Measurements from ENCODE around the gene NR1H3. TPM values are rescaled to one million over a fixed set of nuclear protein-coding genes. Genes with fewer than 3 reads are reported as not detected.
"Not testable (repeated sequence)": the region's sequence is repeated elsewhere in the genome, so short reads cannot be mapped to it uniquely, and the experiment has no call there.

The NR1H3 gene
- total RNA-seq, 4 donors from 2014 or later = 14.5 to 21.0 (median 16.1) TPM

DNA sequence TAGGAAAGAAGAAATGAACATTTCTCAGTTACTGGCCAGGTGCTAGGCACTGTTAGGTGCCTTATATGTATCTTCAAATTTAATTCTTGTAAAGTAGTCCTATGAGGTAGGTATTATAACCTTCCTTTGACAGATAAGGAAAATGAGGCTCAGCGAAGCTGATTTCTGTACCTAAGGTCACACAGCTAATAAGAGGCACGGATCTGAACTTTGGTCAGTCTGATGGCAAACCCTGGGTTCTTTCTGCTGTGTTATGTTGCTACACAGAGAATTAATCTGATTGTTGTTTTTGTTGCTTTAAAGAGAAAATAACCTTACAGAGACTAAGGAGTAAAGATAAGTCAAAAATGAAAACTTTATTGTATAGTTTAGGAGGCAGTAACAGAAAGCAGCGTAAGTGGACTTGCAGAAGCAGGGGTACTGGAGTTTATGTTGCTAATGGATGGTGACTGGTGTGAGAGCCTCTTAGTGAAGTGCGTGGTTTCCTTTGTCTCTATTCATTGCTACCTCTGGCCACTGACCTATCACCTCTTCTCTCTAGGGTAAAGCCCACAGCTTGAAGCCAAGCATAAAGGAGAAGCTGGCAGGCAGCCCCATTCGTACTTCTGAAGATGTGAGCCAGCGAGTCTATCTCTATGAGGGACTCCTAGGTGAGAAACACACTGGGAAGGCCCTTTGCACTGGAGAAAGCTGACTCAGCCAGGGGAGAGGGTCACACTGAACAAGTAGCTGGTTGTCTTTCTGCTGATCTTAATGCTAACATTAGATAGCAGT, 50.4 kb downstream of the NR1H3 start:
- no peaks in the 10 kb centered on the region for H3K4me1 ChIP-seq
- TF ChIP-seq, protein P1, sequence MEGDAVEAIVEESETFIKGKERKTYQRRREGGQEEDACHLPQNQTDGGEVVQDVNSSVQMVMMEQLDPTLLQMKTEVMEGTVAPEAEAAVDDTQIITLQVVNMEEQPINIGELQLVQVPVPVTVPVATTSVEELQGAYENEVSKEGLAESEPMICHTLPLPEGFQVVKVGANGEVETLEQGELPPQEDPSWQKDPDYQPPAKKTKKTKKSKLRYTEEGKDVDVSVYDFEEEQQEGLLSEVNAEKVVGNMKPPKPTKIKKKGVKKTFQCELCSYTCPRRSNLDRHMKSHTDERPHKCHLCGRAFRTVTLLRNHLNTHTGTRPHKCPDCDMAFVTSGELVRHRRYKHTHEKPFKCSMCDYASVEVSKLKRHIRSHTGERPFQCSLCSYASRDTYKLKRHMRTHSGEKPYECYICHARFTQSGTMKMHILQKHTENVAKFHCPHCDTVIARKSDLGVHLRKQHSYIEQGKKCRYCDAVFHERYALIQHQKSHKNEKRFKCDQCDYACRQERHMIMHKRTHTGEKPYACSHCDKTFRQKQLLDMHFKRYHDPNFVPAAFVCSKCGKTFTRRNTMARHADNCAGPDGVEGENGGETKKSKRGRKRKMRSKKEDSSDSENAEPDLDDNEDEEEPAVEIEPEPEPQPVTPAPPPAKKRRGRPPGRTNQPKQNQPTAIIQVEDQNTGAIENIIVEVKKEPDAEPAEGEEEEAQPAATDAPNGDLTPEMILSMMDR (IDR thresholded peaks at IDR 0.05) = no peak
- no peak for TF ChIP-seq POLR2A (IDR thresholded peaks at IDR 0.05)
- TF ChIP-seq POLR2AphosphoS5 (IDR thresholded peaks at IDR 0.05) = no peak
- no peak for TF ChIP-seq EP300 (IDR thresholded peaks at IDR 0.05)
- no peak overlapping the region for H3K4me3 ChIP-seq
- peaks cover 0 to 6% (median 0%) of the 10 kb centered on the region in 3 donors for H3K9me3 ChIP-seq
- H3K27me3 ChIP-seq = no peaks in the 10 kb centered on the region
- no peak overlapping the region for H3K27ac ChIP-seq
- peaks cover 3 to 100% of the 10 kb centered on the region in 2 donors for H3K36me3 ChIP-seq
- 81 to 85% methylated on average over 3 to 6 of the region's 6 CpGs for WGBS, 2 donors (ENCODE audit: low coverage in 1 of 2)
- ATAC-seq = no peak

DNA sequence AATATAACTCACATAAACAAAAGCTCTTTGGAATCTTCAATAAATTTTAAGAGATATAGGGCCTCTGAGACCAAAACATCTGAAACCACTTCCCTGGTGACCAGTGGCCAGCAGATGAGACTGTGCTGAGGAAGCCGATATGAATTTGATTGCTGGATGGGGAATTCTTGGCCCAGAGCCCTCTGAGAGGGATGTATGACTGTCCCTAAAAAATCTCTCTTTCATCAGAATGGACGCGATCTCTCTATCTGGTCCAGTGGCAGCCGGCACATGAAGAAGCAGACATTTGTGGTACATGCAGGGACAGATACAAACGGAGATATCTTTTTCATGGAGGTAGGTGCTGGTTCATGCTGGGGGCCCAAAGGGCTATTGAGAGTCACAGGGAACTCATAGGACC, 57.2 kb downstream of the NR1H3 start:
- no peaks in the 10 kb centered on the region for H3K27me3 ChIP-seq
- H3K9me3 ChIP-seq = no peaks in the 10 kb centered on the region
- no peaks in the 10 kb centered on the region for H3K4me1 ChIP-seq
- H3K4me3 ChIP-seq = no peak overlapping the region
- WGBS, 2 donors (ENCODE audit: low coverage in 1 of 2) = 83 to 93% methylated on average over 4 to 5 of the region's 5 CpGs
- ATAC-seq = no peak
- H3K36me3 ChIP-seq = peaks cover 0 to 97% of the 10 kb centered on the region in 2 donors
- no peak for TF ChIP-seq POLR2A (IDR thresholded peaks at IDR 0.05)
- TF ChIP-seq, protein P1 (IDR thresholded peaks at IDR 0.05) = no peak
- TF ChIP-seq EP300 (IDR thresholded peaks at IDR 0.05) = no peak
- TF ChIP-seq POLR2AphosphoS5 (IDR thresholded peaks at IDR 0.05) = no peak
- no peak overlapping the region for H3K27ac ChIP-seq

DNA sequence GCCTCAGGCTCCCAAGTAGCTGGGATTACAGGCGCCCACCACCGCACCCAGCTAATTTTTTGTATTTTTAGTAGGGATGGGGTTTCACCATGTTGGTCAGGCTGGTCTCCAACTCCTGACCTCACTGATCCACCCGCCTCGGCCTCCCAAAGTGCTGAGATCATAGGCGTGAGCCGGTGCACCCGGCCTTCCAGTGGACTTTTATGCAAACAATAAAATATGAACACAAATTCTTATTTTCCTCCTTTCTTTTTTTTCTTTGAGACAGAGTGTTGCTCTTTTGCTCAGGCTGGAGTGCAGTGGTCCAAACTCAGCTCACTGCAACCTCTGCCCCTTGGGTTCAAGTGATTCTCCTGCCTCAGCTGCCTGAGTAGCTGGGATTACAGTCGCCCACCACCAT, 58.7 kb downstream of the NR1H3 start:
- H3K4me3 ChIP-seq, H3K27me3 ChIP-seq, H3K9me3 ChIP-seq, ATAC-seq, H3K27ac ChIP-seq, H3K4me1 ChIP-seq: not testable (repeated sequence)
- H3K36me3 ChIP-seq = peaks cover 0 to 82% of the 10 kb centered on the region in 2 donors
- 81% methylated on average over 7 of the region's 8 CpGs; no CpG with 5 or more reads in 1 of the 2 donors for WGBS, 2 donors (ENCODE audit: low coverage in 1 of 2)

GRCh38 chr11:47317064-47317828, 59.5 kb downstream of the NR1H3 start:
- whole genome bisulfite sequencing, 2 donors (ENCODE audit: low coverage in 1 of 2) = 75 to 77% methylated on average over 3 to 5 of the region's 5 CpGs
- peaks cover 0 to 75% of the 10 kb centered on the region in 2 donors for H3K36me3 ChIP-seq

DNA sequence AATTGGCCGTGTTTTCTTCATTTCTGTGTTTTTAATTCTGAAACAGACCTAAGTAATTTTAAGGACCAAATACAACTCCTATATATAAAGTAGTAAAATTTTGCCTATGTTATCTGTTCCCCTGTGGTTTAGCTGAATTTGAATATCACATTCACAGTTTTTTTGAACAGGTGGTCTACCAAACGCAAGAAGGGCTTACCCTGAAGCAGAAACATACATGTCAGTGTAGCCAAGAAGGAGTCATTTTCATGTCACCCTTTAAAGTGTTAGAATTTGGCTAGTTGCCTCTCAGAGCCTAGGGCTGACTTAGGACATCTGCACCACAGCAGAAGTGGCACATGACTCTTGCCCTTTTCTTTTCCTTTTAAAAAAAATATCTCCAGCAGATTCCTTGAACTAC, 60.4 kb downstream of the NR1H3 start:
- H3K4me3 ChIP-seq = no peak overlapping the region
- no peak overlapping the region for H3K27ac ChIP-seq
- ATAC-seq = no peak
- no peaks in the 10 kb centered on the region for H3K9me3 ChIP-seq
- 81 to 90% methylated on average over 2 of the region's 2 CpGs for whole genome bisulfite sequencing, 2 donors (ENCODE audit: low coverage in 1 of 2)
- no peaks in the 10 kb centered on the region for H3K4me1 ChIP-seq
- peaks cover 0 to 65% of the 10 kb centered on the region in 2 donors for H3K36me3 ChIP-seq
- TF ChIP-seq POLR2A (IDR thresholded peaks at IDR 0.05) (no peak), EP300 (IDR thresholded peaks at IDR 0.05) (no peak), POLR2AphosphoS5 (IDR thresholded peaks at IDR 0.05) (no peak)
- TF ChIP-seq, protein P1 (IDR thresholded peaks at IDR 0.05) = no peak
- H3K27me3 ChIP-seq = no peaks in the 10 kb centered on the region

More at GRCh38 chr11:47317064-47317828, 59.5 kb downstream of the NR1H3 start:
- no peak for ATAC-seq
- H3K4me1 ChIP-seq = no peaks in the 10 kb centered on the region
- H3K4me3 ChIP-seq = no peak overlapping the region
- TF ChIP-seq EP300 (IDR thresholded peaks at IDR 0.05) (no peak), POLR2AphosphoS5 (IDR thresholded peaks at IDR 0.05) (no peak), POLR2A (IDR thresholded peaks at IDR 0.05) (no peak)
- TF ChIP-seq, protein P1 (IDR thresholded peaks at IDR 0.05) = no peak
- no peaks in the 10 kb centered on the region for H3K27me3 ChIP-seq
- no peaks in the 10 kb centered on the region for H3K9me3 ChIP-seq
- H3K27ac ChIP-seq = no peak overlapping the region

Other genes starting within 250 kb of the NR1H3 start
- gene ARFGAP2, start 81.1 kb upstream of the NR1H3 start, total RNA-seq = 100 to 1,000 TPM; 127 to 223 (median 198) TPM
- gene PACSIN3, start 71.6 kb upstream of the NR1H3 start, total RNA-seq = 10 to 100 TPM; 61.3 to 74.9 (median 65.3) TPM
- gene DDB2, start 43.0 kb upstream of the NR1H3 start, total RNA-seq = 10 to 100 TPM; 18.6 to 44.2 (median 28.0) TPM
- 10 to 100 TPM; 21.0 to 46.0 (median 32.0) TPM for gene ACP2, start 9.2 kb upstream of the NR1H3 start, total RNA-seq
- 10 to 100 TPM; 23.7 to 33.9 (median 29.4) TPM for gene MADD, start 12.1 kb downstream of the NR1H3 start, total RNA-seq
- under 1 TPM in 2 of 4 donors, not detected in 2; 0.12 to 0.13 TPM for gene MYBPC3, start 94.7 kb downstream of the NR1H3 start, total RNA-seq
- 10 to 100 TPM in 3 of 4 donors, 1 to 10 TPM in 1; 4.2 to 32.4 (median 14.7) TPM for gene SPI1, start 120.6 kb downstream of the NR1H3 start, total RNA-seq
- 100 to 1,000 TPM in 1 of 4 donors, 10 to 100 TPM in 3; 68.8 to 218 (median 78.9) TPM for gene SLC39A13, start 150.6 kb downstream of the NR1H3 start, total RNA-seq
- 100 to 1,000 TPM; 169 to 194 (median 179) TPM for gene PSMC3, start 168.4 kb downstream of the NR1H3 start, total RNA-seq
- under 1 TPM in 2 of 4 donors, not detected in 2; 0.23 to 0.27 TPM for gene RAPSN, start 191.1 kb downstream of the NR1H3 start, total RNA-seq